GM12878 (cell line): ENCODE results near the gene TPK1. TPM values are rescaled to one million over a fixed set of nuclear protein-coding genes. Genes with fewer than 3 reads are reported as not detected.

Experiments
- ATAC-seq: fragments of 200-7000 bp; cut with Tn5 transposase; 3 replicates; pipeline ENCODE4 v1.9.1; 2020; ENCODE audit warnings: mild to moderate bottlenecking, moderate library complexity
- BruUV-seq: library from RNA; stranded (reverse); fragments of 400-500 nt; replicated peaks from 2 replicates; lab custom pipeline; 2021; lab: Mats Ljungman, UMichigan
- CTCF ChIA-PET: fragments of 300-600 bp; sonication (Branson Sonifier 250); formaldehyde crosslinking; extraction: SDS; loops from one replicate; lab custom pipeline; 2021; ENCODE audit warnings: inconsistent platforms; lab: Yijun Ruan, JAX
- POLR2A ChIA-PET: fragments of 350-600 bp; formaldehyde crosslinking; extraction: SDS; loops from one replicate; lab custom pipeline; 2021; ENCODE audit warnings: inconsistent platforms; lab: Charles Lee
- RAD21 ChIA-PET: fragments of 300-600 bp; sonication (Branson Sonifier 250); formaldehyde crosslinking; loops from one replicate; lab custom pipeline; 2023; ENCODE audit warnings: antibody characterized with exemption; ENCODE audit not compliant: unreplicated experiment; lab: Charles Lee
- SMC1A ChIA-PET: fragments of 300-600 bp; sonication (Branson Sonifier 250); formaldehyde crosslinking; loops from one replicate; lab custom pipeline; 2023; ENCODE audit not compliant: unreplicated experiment, uncharacterized antibody; lab: Charles Lee
- DNase-seq: peaks from one replicate; pipeline ENCODE4 v3.0.0-alpha.2; 2011; ENCODE audit warnings: low read depth, low spot score
- FAIRE-seq: peaks from 3 replicates; lab custom pipeline; 2011; peaks lifted over from hg19 to GRCh38; lab: Jason Lieb, UNC
- H2AFZ ChIP-seq: 2 replicates; pipeline ENCODE4 v1.6.0; 2011; ENCODE audit warnings: low read depth, low read length, control low read depth; ENCODE audit not compliant: control insufficient read depth
- H3K27ac ChIP-seq: 2 replicates; pipeline ENCODE4 v1.5.1; 2011; ENCODE audit warnings: control low read depth; ENCODE audit not compliant: control insufficient read depth, insufficient read depth
- H3K27me3 ChIP-seq, 2 experiments: replicated peaks in 1 of 2; 2 replicates each; pipeline versions ENCODE4 v1.6.0 to v1.6.1; 2011; ENCODE audit warnings: low read length in 1 of 2; ENCODE audit not compliant: control insufficient read depth in 2 of 2, insufficient read depth in 2 of 2
- H3K36me3 ChIP-seq, 2 experiments: 2 replicates each; pipeline ENCODE4 v1.5.1; 2011; ENCODE audit warnings: low read length in 1 of 2; ENCODE audit not compliant: control insufficient read depth in 2 of 2, insufficient read depth in 2 of 2
- H3K4me1 ChIP-seq: 2 replicates; pipeline ENCODE4 v1.6.1; 2011; ENCODE audit warnings: mild to moderate bottlenecking, low read length, moderate library complexity, mixed read lengths; ENCODE audit not compliant: control insufficient read depth, insufficient read depth
- H3K4me2 ChIP-seq: 2 replicates; pipeline ENCODE4 v1.6.0; 2011; ENCODE audit warnings: control low read depth; ENCODE audit not compliant: control insufficient read depth, insufficient read depth
- H3K4me3 ChIP-seq: fragments of 200-600 bp; sonication (generic); 2 replicates; pipeline ENCODE4 v1.5.1; 2016
- H3K79me2 ChIP-seq: 2 replicates; pipeline ENCODE4 v1.6.0; 2011; ENCODE audit warnings: low read length; ENCODE audit not compliant: control insufficient read depth, insufficient read depth
- H3K9ac ChIP-seq: 2 replicates; pipeline ENCODE4 v1.8.0; 2011; ENCODE audit warnings: low read length, control low read depth, mixed read lengths; ENCODE audit not compliant: control insufficient read depth, insufficient read depth
- H3K9me3 ChIP-seq: replicated peaks from 3 replicates; pipeline ENCODE4 v1.5.1; 2011; ENCODE audit warnings: mild to moderate bottlenecking, low read length; ENCODE audit not compliant: control insufficient read depth, insufficient read depth
- H4K20me1 ChIP-seq: 2 replicates; pipeline ENCODE4 v1.6.0; 2011; ENCODE audit not compliant: control insufficient read depth, insufficient read depth
- CEBPB ChIP-seq, 2 experiments: fragments of 150-350 bp in 1 of 2; IDR thresholded peaks; 2 replicates each; pipeline ENCODE4 v1.6.1; 2012 to 2014; ENCODE audit warnings: low read depth in 2 of 2, low read length in 2 of 2, borderline replicate concordance in 1 of 2, inconsistent platforms in 1 of 2
- CHD1 ChIP-seq: IDR thresholded peaks from 2 replicates; pipeline ENCODE4 v1.6.1; 2012; ENCODE audit warnings: low read depth, low read length, improper control_type of control experiment
- EZH2 ChIP-seq: IDR thresholded peaks from 2 replicates; pipeline ENCODE4 v1.6.1; 2012; ENCODE audit warnings: low read depth, mild to moderate bottlenecking, control low read depth, inconsistent platforms, low read length, borderline replicate concordance; ENCODE audit not compliant: control insufficient read depth
- MYB ChIP-seq: fragments of 150-350 bp; IDR thresholded peaks from 2 replicates; pipeline ENCODE4 v1.6.1; 2014; ENCODE audit warnings: mild to moderate bottlenecking, low read depth, low read length, borderline replicate concordance
- PAX5 ChIP-seq: IDR thresholded peaks from 2 replicates; pipeline ENCODE4 v1.6.1; 2011; ENCODE audit warnings: low read depth, low read length, borderline replicate concordance
- POLR2AphosphoS5 ChIP-seq: IDR thresholded peaks from 2 replicates; pipeline ENCODE4 v1.6.1; 2011; ENCODE audit warnings: mild to moderate bottlenecking, low read length, inconsistent platforms
- SREBF2 ChIP-seq: IDR thresholded peaks from 2 replicates; pipeline ENCODE4 v1.6.1; 2012; ENCODE audit warnings: mild to moderate bottlenecking, low read length
- ZNF217 ChIP-seq: fragments of 450-650 bp; IDR thresholded peaks from 2 replicates; pipeline ENCODE4 v1.6.1; 2017; ENCODE audit warnings: antibody characterized with exemption, mild to moderate bottlenecking
- WGBS: methylation state at CpG from one replicate; pipeline ENCODE4 v1.1.6; 2016; ENCODE audit warnings: low lambda C conversion rate; ENCODE audit not compliant: insufficient replicate concordance, insufficient coverage; ENCODE audit errors: missing lambda C conversion rate; 5-methylcytosine and 5-hydroxymethylcytosine counted together
- in situ Hi-C: fragments of 300-500 bp; cut with MboI; formaldehyde crosslinking; loops from 9 replicates; pipeline ENCODE4 v1.14.3; 2018; ENCODE audit warnings: mixed read lengths
- intact Hi-C: fragments of 100-400 bp; cut with micrococcal nuclease; formaldehyde crosslinking; loops from one replicate; pipeline ENCODE4 v1.14.2; 2022; ENCODE audit not compliant: unreplicated experiment
- polyA plus RNA-seq, 11 experiments: library from polyadenylated mRNA; depleted of rRNA in 4 of 11; unstranded in 6 of 11; stranded (reverse) in 5 of 11; fragments of >200 nt; fragmentation: Nextera tagmentation in 4 of 11; fragmentation: Illumina TruSeq in 1 of 11; extraction: Ambion mirVana in 4 of 11; extraction: Trizol in 1 of 11; gene quantifications; 1 replicate in 1 of 11; 2 replicates in 10 of 11; pipeline versions ENCODE4 v1.2.1 to v1.2.3, GENCODE V29; 2011 to 2016; ENCODE audit warnings: inconsistent platforms in 2 of 11, missing spikeins in 2 of 11, low read depth in 1 of 11
- total RNA-seq, 4 experiments: library from RNA; depleted of rRNA in 3 of 4; stranded (reverse); fragments of >200 nt in 3 of 4; fragmentation: Illumina TruSeq in 1 of 4; extraction: Trizol in 1 of 4; gene quantifications; 2 replicates each; pipeline versions ENCODE4 v1.2.1 to v1.2.3, GENCODE V29; 2013 to 2021
- TF ChIP-seq, protein P1 (sequence below): IDR thresholded peaks from 2 replicates; pipeline ENCODE4 v1.6.1; 2012; ENCODE audit warnings: mild to moderate bottlenecking, low read depth, low read length
- TF ChIP-seq, protein P2 (sequence below): IDR thresholded peaks from 2 replicates; pipeline ENCODE4 v1.6.1; 2011; ENCODE audit warnings: low read depth, low read length, improper control_type of control experiment, borderline replicate concordance
- TF ChIP-seq, protein P3 (sequence below): fragments of 450-650 bp; IDR thresholded peaks from 2 replicates; pipeline ENCODE4 v1.6.1; 2017; ENCODE audit warnings: mild to moderate bottlenecking
- TF ChIP-seq, protein P4 (sequence below): IDR thresholded peaks from 2 replicates; pipeline ENCODE4 v1.6.1; 2011; ENCODE audit warnings: borderline replicate concordance, low read depth, mild to moderate bottlenecking, moderate library complexity, low read length; ENCODE audit not compliant: insufficient read depth, poor library complexity, severe bottlenecking
- TF ChIP-seq, protein P5 (sequence below): IDR thresholded peaks from 2 replicates; pipeline ENCODE4 v1.6.1; 2011; ENCODE audit warnings: low read depth, mild to moderate bottlenecking, low read length, moderate library complexity, borderline replicate concordance; ENCODE audit errors: extremely low read depth
- TF ChIP-seq, protein P6 (sequence below): IDR thresholded peaks from 2 replicates; pipeline ENCODE4 v1.6.1; 2011; ENCODE audit warnings: borderline replicate concordance, low read depth, mild to moderate bottlenecking, moderate library complexity, mixed read lengths, low read length; ENCODE audit not compliant: insufficient read depth; ENCODE audit errors: extremely low read length

Gene TPK1
- total and polyA plus RNA-seq, 10 of the 15 experiments (the other 5 are each of a cell fraction or from before 2014, with no cell fraction given) = 7.1 to 19.0 (median 9.3) TPM

DNA sequence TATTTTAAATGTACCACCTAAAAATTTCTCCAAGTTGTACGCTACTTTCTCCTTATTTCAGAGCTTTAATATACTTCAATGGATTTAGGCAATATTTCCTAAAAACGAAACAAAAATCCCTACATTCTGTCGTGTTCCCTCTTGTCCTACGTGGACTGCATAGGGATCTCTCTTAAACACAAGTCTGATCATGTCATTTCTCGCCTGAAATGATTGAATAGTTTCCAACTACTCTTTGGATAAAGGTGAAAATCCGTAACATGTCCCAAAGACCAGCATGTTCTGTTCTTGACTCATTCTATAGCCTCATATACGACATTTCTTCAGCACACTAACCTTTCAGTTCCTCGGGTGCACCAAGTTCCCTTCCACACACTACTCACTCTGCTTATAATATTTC lies 17.7 kb upstream of the TPK1 start:
- Histone ChIP-seq H3K27me3 (no peaks in the 10 kb centered on the region; a peak in 1 of 4 replicates), H3K9ac (no peak overlapping the region), H3K79me2 (no peaks in the 10 kb centered on the region), H3K27ac (no peak overlapping the region), H2AFZ (no peak overlapping the region), H3K4me2 (no peak overlapping the region), H3K4me3 (no peak overlapping the region), H3K9me3 (no peaks in the 10 kb centered on the region), H4K20me1 (no peaks in the 10 kb centered on the region), H3K36me3 (no peaks in the 10 kb centered on the region), H3K4me1 (no peaks in the 10 kb centered on the region)
- FAIRE-seq (no peak), ATAC-seq (no peak), DNase-seq (no peak)
- in situ Hi-C loops (no loop called here), intact Hi-C loops (no loop called here)
- 23% methylated on average over 8 of the region's 8 CpGs for WGBS
- ChIA-PET CTCF (no interaction called here), RAD21 (no interaction called here), SMC1A (interaction anchor here (1.1 kb wide), 1 partner anchor 68 kb away, joined by 4 read pairs; no protein-coding TSS in a partner anchor), POLR2A (no interaction called here)
- BruUV-seq = no TSS peak
- TF ChIP-seq, protein P1, sequence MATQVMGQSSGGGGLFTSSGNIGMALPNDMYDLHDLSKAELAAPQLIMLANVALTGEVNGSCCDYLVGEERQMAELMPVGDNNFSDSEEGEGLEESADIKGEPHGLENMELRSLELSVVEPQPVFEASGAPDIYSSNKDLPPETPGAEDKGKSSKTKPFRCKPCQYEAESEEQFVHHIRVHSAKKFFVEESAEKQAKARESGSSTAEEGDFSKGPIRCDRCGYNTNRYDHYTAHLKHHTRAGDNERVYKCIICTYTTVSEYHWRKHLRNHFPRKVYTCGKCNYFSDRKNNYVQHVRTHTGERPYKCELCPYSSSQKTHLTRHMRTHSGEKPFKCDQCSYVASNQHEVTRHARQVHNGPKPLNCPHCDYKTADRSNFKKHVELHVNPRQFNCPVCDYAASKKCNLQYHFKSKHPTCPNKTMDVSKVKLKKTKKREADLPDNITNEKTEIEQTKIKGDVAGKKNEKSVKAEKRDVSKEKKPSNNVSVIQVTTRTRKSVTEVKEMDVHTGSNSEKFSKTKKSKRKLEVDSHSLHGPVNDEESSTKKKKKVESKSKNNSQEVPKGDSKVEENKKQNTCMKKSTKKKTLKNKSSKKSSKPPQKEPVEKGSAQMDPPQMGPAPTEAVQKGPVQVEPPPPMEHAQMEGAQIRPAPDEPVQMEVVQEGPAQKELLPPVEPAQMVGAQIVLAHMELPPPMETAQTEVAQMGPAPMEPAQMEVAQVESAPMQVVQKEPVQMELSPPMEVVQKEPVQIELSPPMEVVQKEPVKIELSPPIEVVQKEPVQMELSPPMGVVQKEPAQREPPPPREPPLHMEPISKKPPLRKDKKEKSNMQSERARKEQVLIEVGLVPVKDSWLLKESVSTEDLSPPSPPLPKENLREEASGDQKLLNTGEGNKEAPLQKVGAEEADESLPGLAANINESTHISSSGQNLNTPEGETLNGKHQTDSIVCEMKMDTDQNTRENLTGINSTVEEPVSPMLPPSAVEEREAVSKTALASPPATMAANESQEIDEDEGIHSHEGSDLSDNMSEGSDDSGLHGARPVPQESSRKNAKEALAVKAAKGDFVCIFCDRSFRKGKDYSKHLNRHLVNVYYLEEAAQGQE = no peak
- TF ChIP-seq, protein P2, sequence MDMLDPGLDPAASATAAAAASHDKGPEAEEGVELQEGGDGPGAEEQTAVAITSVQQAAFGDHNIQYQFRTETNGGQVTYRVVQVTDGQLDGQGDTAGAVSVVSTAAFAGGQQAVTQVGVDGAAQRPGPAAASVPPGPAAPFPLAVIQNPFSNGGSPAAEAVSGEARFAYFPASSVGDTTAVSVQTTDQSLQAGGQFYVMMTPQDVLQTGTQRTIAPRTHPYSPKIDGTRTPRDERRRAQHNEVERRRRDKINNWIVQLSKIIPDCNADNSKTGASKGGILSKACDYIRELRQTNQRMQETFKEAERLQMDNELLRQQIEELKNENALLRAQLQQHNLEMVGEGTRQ = no peak
- TF ChIP-seq EZH2 = no peak
- no peak for TF ChIP-seq MYB
- TF ChIP-seq ZNF217 = no peak
- no peak for TF ChIP-seq SREBF2
- TF ChIP-seq POLR2AphosphoS5 = no peak
- TF ChIP-seq, protein P3, sequence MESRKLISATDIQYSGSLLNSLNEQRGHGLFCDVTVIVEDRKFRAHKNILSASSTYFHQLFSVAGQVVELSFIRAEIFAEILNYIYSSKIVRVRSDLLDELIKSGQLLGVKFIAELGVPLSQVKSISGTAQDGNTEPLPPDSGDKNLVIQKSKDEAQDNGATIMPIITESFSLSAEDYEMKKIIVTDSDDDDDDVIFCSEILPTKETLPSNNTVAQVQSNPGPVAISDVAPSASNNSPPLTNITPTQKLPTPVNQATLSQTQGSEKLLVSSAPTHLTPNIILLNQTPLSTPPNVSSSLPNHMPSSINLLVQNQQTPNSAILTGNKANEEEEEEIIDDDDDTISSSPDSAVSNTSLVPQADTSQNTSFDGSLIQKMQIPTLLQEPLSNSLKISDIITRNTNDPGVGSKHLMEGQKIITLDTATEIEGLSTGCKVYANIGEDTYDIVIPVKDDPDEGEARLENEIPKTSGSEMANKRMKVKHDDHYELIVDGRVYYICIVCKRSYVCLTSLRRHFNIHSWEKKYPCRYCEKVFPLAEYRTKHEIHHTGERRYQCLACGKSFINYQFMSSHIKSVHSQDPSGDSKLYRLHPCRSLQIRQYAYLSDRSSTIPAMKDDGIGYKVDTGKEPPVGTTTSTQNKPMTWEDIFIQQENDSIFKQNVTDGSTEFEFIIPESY = no peak
- TF ChIP-seq, protein P4, sequence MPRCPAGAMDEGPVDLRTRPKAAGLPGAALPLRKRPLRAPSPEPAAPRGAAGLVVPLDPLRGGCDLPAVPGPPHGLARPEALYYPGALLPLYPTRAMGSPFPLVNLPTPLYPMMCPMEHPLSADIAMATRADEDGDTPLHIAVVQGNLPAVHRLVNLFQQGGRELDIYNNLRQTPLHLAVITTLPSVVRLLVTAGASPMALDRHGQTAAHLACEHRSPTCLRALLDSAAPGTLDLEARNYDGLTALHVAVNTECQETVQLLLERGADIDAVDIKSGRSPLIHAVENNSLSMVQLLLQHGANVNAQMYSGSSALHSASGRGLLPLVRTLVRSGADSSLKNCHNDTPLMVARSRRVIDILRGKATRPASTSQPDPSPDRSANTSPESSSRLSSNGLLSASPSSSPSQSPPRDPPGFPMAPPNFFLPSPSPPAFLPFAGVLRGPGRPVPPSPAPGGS = no peak
- TF ChIP-seq, protein P5, sequence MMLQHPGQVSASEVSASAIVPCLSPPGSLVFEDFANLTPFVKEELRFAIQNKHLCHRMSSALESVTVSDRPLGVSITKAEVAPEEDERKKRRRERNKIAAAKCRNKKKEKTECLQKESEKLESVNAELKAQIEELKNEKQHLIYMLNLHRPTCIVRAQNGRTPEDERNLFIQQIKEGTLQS = no peak
- no peak for TF ChIP-seq CHD1
- TF ChIP-seq, protein P6, sequence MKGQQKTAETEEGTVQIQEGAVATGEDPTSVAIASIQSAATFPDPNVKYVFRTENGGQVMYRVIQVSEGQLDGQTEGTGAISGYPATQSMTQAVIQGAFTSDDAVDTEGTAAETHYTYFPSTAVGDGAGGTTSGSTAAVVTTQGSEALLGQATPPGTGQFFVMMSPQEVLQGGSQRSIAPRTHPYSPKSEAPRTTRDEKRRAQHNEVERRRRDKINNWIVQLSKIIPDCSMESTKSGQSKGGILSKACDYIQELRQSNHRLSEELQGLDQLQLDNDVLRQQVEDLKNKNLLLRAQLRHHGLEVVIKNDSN = no peak
- no peak for TF ChIP-seq CEBPB (IDR thresholded peaks at IDR 0.05; ENCODE audit: borderline replicate concordance in 1 of 2, low read depth in 2 of 2, low read length in 2 of 2)
- TF ChIP-seq PAX5 = no peak
